CD4-positive, alpha-beta T cell treated with Interleukin-4 for 4 hours (primary cell): Measurements from ENCODE around the gene MAPRE3.

ENCODE experiments used
- DNase-seq: peaks from one replicate; pipeline ENCODE4 v3.0.0-alpha.2; 2020

MAPRE3 gene

DNA sequence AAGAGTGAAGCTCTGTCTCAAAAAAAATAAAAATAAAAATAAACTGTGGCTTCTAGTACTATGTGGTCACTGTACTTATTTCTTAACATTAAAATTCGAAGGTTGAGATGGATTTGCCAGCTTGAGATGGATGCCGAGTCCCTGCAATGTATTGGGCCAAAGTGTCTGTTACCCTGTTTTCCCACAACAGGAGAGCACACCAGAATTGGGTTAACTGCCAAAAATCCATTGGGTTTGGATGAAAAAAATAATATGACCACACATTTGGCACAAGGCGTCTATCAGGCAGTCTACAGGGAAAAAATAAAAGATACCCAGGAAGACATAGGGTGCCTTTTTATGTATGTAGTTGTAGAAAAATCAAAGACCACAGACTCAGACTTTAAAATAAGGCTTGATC, 19.2 kb upstream of the MAPRE3 start:
- no peak for DNase-seq

DNA sequence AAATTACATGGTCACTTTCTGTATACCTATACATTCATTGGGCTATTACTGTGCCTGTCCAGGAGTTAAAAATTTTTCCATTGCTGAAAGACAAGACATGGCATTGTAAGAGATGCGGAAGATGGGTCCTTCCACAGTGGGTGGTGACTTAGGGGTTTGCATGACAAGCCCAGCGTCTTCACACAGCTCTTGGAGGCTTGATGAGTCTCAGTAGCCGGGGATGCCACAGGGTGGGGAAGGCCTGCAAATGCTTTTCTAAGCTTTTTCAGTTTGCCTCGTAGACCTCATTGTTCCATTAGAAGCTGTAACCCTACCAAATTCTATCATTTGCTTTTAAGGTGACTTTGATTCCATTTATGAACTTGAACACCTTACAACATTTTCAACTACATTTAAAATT, 18.1 kb upstream of the MAPRE3 start:
- no peak for DNase-seq

DNA sequence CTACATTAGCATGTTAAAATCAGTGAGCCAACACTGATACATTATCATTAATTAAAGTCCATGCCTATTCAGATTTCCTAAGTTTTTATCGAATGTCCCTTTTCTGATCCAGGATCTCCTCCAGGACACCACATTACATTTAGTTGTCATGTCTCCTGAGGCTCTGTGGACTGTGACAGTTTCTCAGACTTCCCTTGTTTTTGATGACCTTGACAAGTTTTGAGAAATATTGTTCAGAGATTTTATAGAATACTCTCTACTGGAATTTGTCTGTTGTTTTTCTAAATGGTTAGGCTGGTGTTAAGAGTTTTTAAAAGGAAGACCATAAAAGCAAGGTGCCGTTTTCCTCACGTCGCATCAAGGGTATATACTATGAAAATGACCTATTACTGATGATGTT, 16.3 kb upstream of the MAPRE3 start:
- DNase-seq, result no peak

DNA sequence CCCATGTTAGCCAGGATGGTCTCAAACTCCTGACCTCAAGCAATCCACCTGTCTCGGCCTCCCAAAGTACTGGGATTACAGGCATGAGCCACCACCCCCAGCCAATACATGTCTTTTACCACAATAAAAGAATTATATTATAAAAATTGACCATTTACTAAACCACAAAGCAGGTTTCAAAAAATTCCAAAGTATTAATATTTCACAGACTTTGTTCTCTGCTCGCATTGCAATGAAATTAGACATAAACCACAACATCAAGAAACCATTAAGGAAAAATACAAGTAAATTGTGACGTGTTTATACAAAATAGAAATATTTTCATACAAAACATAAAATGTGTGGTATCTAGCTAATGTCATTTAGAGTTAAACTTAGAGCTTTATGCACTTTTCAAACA, 13.4 kb upstream of the MAPRE3 start:
- no peak for DNase-seq

DNA sequence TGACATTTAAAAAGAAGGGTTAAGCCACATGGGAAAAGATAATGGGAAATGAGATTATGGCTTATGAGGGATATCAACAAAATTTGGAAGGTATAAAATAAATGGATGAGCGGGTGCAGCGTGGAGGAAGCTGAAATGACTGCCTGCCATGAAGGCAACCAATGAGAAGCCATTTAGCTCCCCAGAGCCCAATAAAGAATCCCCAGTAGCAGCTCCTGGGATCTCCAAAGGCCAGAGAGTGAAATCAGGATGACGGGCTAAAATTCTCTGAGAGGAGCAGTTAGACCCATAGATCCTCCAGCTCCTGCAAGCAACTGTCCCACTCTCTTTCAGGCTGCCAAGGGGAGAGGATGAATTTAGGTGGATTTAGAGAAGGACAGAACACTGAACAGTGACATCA, 12.9 kb upstream of the MAPRE3 start:
- DNase-seq, result no peak

DNA sequence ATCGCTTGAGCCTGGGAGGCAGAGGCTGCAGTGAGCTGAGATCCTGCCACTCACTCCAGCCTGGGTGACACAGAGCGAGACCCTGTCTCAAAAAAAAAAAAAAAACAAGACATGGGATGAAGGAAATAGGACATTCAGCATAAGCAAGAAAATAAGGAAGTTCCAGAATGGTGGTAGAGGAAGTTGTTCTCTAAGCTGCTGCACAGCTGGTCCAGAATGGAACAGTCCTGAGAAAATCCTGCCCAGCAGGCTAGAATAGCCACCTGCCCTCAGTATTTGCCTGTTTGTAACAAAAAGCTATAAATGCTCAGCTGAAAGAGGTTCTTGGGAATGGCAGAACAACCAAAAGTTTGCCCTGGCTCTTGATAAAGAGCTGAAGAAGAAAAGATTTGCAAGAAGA, 11.1 kb upstream of the MAPRE3 start:
- DNase-seq, result no peak

DNA sequence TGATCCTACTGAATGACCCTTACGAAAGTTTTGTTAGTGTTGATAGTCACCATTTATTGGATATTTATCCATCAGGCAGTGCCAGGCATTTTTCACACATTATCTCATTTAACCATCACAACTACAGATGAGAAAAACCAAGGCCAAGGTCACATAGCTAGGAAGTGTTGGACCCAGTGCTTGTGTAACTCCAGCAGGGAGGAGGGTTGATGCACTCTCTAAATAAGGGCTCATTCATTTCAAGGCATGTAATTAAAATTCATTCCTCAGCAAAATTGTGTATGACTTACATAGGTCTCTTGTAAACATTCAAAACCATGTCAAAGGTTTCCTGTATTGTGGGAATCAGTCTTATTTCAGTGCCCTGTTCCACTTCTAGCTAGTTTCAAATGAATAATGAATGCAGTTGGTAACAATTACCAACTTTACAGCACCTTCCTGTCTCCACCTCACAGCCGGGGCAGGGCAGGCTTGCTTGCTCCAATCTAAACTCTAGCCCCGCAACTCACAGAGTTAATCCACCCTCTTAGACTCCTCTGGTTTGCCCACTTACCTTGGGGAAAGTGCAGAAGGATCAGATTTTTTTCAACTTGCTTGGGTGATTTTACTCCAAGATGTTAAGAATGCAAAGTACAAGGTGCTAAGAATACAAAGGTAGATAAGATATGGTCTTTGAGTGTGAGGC, 5.8 kb upstream of the MAPRE3 start:
- DNase-seq, result no peak

DNA sequence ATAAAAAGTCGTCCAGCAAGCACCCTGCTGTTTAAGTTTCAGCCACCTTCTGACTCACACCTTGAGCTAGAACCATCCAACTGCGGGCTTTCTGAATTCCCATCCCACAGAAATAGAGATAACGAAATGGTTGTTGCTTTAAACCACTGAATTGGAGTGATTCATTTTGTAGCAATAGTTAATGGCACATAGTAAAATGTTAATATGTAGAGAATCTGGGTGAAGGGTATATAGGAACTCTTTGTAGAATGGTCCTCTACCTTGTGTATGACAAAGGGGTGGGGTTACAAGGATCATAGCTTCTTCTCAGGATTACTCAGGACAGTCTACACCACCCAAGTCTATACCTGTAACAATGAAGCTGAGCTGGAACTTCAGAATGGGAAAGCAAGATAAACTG, 2.4 kb upstream of the MAPRE3 start:
- no peak for DNase-seq

DNA sequence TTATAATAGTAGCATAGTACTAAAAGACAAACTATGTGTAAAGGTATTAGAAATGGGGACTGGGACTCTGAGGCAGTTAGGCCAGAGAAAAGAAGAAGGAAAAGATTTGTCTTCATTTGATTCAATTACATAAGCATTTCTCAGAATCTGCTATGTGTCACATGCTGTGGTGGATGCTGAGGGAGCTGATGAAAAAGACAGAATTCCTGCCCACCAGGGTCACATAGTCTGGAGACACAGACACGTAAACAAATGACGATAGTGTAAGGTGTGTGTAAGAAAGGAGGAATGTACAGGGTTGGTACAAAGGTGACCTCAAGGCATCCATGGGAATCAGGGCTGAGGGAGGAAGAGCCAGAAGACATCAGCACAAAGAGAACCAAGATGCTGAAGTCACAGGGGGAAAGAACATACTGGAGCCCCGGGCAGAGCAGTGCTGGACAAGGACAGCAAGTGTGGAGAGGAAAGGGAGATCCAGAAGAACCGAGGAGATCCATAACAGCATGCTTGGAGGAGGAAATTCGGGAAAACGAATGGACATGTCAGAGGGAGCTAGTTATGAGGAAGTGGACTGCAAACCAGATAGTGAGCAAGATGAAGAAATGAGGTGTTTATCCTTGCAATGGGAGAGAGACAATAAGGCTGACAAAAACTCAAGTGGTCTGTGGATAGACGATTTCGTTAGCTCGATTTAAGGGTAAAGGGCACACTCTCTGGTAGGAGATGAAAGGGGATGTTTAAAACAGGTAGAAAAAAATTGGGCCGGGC, 1.2 kb upstream of the MAPRE3 start:
- no peak for DNase-seq

DNA sequence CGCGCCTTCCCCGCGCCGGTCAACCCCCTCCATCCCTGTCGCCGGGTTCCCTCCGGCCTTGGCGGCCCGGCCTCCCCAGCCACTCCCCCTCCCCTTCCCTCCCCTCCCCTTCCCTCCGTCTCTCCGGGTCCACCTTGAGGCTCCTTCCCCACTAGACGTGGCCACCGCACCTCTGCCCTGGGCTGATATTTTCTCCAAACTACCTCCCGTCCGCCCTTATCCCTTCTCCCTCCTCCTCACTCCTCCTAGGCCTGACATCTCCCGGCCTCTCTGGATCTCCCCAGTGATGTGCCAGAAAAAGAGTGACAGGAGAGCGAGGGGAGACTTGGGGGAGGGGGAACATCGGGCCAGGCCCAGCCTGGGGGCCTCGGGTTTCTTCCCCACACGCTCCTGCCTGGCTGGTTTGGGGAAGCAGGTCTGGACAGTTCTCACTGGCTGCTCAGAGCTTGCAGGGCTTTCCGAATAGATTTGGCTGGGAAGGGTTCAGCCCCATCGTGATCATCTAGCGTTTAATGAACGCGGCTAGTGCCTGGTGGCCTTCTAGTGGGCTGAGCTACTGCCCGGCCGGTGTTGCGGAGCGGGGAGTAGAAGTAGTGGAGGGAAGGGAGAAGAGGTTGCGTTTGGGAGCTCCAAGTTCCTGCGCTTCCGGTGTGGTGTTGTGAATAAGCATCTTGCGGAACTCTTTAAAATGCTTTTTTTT, 641 bp downstream of the MAPRE3 start:
- no peak for DNase-seq

DNA sequence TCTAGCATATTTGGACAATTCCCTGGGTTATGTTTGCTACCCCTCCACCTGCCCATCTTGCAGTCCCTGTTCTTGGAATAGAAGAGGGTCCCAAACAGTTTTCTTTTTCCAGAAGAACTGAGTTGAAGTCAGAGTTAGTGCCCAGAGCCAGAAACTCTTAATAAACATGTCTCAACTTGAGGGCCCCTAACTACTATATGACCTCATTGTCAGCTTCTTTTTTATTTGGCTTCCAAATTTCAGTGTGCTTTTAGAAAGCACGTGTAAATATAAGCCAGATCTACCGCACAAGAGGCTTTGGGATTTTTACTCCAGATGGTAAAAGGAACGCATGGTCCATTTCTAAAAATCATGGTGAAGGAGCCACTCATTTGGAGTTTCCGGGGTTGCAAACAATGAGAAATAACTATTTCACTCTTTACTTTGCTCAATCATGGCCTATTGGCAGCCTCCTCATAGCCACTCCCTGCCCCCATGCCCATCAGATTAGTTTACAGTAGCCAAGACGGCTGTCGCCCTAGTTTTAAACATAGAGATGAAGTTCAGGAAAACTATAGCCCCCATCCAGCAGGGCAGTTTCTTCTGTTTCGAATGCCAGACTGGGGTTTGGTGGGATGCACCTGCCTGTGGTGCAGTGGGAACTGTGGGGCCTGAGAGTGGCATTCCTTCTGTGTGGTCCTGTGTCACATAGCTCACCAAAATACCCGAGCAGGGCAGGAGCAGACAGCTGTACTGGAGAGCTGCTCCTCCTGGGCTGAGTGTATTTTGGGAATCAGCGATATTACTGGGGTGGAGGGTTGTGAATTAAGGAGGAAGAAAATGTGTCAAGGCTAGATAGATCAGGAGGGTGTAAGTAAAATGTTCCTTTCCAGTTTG, 1.7 kb downstream of the MAPRE3 start:
- no peak for DNase-seq

DNA sequence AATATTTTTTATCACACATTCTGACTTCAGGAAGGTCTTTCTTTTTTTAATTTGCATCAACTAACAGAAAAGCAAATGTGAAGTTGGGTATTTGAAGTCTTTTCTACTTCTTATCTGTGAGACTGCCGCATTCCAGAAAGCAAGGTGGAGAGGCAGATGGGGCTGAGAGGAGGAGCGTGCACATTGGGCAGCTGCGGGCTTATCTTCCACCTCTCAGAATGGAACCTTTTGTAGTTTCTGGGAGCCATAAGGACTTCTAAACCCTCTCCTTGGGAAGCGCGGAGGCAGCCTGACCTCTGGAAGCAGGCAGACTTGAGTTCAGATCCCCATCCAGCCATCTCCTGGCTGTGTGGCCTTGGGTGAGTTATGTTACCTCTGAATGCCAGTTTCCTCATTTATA, 3.9 kb downstream of the MAPRE3 start:
- DNase-seq, result no peak

DNA sequence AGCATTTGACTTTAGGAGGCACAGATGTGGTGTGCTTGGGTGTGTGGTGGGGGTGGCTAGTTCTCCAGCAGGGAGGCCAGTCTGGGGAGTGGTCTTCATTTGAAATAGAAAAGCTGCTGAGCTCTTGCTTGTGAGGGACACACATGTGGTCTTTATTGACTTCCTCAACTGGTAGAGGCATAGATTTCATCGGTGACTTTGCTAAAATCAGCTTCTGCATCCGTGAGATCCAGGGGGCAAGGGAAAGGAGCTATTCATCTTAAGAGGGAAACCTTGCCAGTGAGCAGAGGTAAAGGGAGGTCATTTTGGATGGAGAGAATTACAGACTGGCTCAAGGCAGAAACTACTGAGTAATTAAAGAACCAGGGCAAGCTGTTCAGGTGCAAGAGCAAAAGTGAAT, 4.7 kb downstream of the MAPRE3 start:
- DNase-seq, result no peak

DNA sequence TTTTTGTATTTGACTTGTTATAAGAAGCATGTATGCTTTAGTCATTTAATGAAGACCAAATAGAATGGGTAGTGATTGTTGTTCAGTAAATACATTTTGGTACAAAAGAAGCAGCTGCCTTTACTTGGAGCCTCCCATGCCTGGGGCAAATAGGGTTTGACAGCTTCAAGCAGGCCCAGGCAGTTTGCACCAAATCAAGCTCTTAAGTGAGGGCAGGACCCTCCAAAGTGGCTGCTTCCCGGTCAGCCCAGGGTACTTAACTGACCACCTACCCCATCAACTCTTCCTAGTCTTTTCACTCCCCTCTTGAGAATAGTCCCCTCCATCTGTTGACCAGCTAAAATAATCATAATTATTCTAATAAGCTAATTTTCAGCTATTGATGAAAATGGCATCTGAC, 5.2 kb downstream of the MAPRE3 start:
- no peak for DNase-seq

DNA sequence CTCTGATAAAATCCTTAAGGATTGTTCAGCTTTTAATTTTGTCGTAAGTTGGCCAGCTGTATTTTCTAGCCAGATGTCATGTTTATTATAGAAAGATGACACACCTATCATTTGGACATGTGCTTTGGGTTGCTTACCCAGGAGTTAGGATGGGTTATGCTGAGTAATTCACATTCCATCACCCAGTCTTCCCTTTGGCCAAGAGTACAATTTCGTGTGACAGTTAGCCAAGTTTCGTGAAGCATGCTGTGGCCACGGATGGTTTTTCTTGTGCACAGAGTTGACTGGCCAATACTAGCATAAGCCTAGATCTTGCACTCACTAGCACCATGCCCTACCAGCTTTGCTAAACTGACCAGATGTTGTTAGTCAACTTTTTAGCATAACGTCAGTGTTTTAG, 5.8 kb downstream of the MAPRE3 start:
- DNase-seq, result no peak

DNA sequence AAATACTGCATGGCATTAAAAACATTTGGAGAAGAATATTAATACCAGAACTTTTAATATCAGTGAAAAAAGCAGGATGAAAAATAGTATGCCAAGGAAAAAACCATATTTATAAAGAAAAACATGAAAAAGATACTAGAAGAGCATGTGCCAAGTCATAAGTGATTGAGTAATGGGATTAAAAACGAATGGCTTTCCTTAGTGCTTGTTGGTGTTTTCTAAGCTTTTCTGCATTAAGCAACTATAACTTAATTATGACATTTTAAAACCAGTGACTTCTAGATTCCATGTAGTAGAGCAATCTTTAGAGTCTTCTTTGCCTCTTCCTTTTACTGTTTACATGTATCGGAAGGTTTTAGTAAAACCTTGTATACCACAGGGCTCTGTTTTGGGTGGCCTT, 6.6 kb downstream of the MAPRE3 start:
- DNase-seq, result no peak

DNA sequence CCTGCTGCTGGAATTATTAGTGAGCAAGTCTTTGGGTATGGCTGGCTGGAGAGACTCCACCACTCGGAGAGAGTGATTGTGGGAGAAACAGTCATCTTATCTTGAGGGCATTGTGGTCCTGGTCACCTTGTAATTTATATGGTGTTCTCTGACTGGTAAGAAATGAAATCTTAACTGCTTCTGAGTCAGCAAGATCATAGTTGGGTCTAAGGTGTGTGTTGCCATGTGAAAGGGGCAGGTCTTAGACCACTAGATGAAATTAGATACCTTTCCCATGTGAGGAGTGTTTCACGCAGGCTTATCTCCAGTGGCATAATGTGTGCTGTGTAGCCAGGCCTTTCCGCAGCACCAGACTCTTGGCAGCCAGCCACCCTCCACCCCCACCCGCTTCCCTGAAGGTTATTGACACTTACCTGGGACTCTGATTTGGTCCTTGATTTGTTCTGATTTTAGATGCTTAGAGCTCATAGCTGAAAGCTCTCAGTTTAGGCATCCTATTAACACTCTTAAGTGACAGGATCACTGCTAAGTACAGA, 7.7 kb downstream of the MAPRE3 start:
- DNase-seq, result no peak

DNA sequence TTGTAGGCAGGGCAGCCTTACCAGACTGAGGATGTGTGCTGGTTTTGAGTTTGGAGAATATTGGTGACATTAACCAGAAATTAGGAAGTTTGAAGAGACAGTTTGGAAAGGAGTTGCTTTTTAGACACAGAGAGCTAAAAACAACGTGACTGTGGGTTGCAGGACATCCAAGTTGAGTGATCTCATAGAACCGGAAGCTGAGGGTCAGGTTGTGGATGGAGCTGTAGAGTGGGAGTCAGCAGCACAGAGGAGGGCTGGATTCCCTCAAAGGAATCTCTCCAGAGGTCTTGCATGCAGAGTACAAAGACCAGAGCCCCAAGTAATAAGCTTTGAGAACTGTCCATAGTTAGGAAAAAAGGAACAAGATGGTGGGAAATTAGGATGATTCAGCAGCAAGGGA, 9.3 kb downstream of the MAPRE3 start:
- DNase-seq, result no peak

DNA sequence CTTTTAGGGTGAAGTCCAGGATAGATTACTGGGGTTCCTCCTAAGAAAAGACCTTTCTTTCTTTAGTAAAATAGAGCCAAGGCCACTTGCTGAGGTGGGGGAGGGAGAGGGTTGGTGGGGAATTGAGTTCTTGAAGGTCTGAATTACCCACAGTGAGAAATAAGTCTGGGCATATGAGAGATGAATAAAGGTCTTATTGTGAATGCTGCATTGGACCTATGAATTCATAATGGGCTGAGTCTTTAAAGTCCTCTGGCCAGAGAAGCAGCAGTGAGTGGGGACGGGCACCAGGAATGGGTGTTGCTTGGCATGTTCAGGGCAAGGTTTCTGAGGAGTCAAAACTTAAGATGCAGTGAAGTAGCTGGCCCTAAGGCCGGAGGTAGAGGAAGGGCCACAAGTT, 10.5 kb downstream of the MAPRE3 start:
- no peak for DNase-seq

DNA sequence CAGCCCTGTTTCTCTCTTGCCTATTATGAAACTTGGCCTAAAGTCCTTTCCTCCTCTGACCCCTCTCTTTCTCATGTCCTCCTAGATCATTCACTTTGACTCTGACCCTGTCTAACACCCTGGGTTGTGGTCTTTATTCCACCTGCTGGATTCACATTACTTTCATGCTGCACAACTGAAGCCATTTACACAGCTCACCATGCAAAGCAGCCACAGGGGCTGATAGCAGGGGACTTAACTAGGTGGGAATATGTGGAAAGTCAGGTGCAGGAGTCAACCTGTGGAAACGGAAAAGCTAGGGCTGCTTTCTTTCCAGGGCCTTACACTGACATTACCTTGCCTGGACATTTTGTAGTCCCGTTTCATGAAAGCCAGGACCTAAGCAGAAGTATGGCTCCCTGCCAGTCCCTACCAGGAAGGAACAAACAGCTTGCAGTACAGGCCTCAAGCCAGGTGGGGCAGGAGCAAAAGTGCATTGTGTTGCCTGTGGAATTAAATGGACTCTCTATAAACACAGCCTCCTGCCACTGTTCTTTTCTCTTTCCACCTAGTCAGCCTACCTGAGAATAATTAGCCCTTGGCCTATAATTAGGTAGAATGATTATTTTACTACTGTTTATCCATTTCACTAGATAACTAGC, 11.8 kb downstream of the MAPRE3 start:
- DNase-seq, result no peak

DNA sequence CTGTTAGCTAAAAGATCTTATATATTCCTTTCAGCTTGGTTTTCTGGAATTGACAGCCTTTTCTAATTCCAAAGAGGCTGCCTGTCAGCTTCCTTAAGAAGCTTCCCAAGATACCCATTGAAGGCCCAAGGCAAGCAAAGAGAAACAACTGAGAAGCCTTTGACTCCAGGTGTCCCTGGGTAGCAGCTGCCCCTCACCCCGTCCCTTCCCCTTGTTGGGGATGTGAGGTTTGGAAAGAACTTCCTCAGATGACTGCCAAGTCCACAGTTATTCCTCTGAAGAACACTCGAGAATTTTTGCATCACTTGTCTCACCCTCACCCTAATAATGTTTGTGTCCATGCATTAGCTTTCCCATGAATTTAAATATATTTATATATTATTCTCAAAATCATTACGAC, 13.3 kb downstream of the MAPRE3 start:
- DNase-seq, result no peak

DNA sequence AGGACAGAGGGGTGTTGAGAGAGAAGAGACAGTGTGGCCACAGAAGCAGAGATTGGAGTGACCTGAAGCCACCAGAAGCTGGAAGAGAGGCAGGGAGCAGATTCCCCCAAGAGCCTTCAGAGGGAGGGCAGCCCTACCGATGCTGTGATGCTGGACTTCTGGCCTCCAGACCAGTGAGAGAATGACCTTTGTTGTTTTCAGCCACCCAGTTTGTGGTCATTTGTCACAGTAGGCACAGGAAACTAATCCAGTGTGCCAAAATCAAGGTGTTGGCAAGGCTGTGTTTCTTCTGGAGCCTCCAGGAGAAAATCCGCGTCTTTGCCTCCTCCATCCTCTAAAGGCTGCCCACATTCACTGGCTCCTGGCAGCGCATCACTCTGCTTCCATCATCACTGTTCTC, 15.4 kb downstream of the MAPRE3 start:
- no peak for DNase-seq

DNA sequence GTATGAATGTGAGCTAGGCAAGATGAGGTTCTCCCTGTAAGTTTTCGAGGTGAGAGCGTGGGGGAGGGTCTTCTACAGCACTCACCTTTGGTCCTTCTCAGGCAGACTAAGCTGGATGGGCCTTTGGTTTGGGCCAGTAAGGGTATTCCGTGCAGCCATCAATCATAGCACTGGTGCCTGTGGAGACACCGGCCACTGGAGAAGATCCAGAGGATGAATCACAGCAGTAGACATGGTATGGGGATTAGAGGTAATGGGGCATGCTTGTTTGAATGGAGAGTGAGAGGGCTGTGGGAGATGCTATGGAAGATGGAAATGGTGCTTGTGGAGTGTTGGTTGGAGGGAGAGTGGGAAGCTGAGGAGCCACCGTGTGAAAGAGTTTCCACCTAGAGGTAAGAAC, 16.1 kb downstream of the MAPRE3 start:
- DNase-seq, result no peak
